ENCODE results near the gene TMED7.
A peak's percentile ranks its signal among the peaks of the same experiment; 100 is the strongest.

Gene TMED7

DNA sequence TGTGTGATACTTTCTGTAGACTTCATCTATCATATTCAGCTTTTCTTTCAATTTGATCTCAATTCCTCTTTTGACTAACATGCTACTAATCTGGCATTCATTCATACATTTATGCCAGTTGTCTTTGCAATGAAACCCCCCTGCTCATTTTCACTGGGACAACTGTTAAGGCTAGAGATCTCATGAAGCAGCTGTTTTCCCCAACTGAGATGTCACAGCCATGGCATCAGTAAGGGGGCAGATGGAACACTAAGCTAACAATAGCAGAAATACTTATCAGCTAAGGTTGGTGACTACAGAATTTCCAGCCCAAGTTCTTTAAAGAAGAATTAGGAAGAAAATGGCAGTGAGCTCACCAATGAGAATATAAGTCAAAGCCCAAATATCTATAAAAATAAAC lies 9.4 kb downstream of the TMED7 start:
- TF ChIP-seq, protein P1, sequence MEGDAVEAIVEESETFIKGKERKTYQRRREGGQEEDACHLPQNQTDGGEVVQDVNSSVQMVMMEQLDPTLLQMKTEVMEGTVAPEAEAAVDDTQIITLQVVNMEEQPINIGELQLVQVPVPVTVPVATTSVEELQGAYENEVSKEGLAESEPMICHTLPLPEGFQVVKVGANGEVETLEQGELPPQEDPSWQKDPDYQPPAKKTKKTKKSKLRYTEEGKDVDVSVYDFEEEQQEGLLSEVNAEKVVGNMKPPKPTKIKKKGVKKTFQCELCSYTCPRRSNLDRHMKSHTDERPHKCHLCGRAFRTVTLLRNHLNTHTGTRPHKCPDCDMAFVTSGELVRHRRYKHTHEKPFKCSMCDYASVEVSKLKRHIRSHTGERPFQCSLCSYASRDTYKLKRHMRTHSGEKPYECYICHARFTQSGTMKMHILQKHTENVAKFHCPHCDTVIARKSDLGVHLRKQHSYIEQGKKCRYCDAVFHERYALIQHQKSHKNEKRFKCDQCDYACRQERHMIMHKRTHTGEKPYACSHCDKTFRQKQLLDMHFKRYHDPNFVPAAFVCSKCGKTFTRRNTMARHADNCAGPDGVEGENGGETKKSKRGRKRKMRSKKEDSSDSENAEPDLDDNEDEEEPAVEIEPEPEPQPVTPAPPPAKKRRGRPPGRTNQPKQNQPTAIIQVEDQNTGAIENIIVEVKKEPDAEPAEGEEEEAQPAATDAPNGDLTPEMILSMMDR (IDR thresholded peaks at IDR 0.05; ENCODE audit: insufficient read depth, low read depth, low read length, missing control alignments): no peak
- DNase-seq (ENCODE audit: low read depth): no peak
- no peak overlapping the region for H3K4me3 ChIP-seq (ENCODE audit: low read length)

GRCh38 chr5:115611873-115612272 lies 14.0 kb downstream of the TMED7 start:
- TF ChIP-seq, protein P1 (IDR thresholded peaks at IDR 0.05; ENCODE audit: insufficient read depth, low read depth, low read length, missing control alignments): no peak
- no peak overlapping the region for H3K4me3 ChIP-seq (ENCODE audit: low read length)
- DNase-seq (ENCODE audit: low read depth): no peak

DNA sequence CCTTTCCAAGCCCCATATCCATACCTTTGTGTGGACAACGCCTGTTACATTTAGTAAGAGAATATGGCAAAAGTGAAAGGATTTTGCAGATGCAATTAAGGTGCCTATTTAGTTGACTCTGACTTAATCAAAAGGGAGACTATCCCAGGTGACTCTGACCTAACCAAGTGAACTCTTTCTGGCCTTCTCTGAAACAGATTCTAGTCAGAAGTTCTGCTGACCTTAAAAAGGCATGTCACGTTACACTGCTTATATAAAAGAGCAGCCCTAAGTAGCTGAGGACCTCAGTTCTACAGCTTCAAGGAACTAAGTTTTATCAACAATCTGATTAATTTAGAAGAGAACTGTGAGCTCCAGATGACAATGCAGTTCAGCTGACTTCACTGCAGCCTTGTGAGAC lies 17.9 kb downstream of the TMED7 start:
- H3K4me3 ChIP-seq (ENCODE audit: low read length): no peak overlapping the region
- DNase-seq (ENCODE audit: low read depth): no peak
- TF ChIP-seq, protein P1 (IDR thresholded peaks at IDR 0.05; ENCODE audit: insufficient read depth, low read depth, low read length, missing control alignments): no peak

DNA sequence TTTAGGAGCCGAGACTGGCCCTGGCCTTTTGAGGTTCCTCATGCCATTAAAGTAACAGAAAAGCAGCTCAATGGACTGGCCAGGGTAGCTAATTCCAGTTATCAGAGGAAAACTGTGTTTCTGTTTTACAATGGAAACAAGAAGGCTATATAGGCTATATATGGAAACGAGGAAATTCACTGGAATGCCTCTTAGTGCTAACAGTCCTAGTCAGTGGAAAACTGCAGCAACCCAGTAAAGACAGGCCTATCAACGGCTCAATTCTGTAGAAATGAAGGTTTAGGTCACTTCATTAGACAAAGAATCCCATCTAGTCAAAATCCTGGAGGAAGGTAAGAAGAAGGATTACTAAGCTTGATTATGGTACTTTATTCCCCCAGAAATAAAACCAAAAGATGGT lies 20.4 kb downstream of the TMED7 start:
- H3K4me3 ChIP-seq (ENCODE audit: low read length): no peak overlapping the region
- TF ChIP-seq, protein P1 (IDR thresholded peaks at IDR 0.05; ENCODE audit: insufficient read depth, low read depth, low read length, missing control alignments): no peak
- DNase-seq (ENCODE audit: low read depth): no peak

- TF ChIP-seq, protein P1 (IDR thresholded peaks at IDR 0.05; ENCODE audit: insufficient read depth, low read depth, low read length, missing control alignments): no peak
- DNase-seq (ENCODE audit: low read depth): no peak
- H3K4me3 ChIP-seq (ENCODE audit: low read length): peak overlapping the region; percentile 47
Measured at GRCh38 chr5:115602591-115603125, 23.2 kb downstream of the TMED7 start.

DNA sequence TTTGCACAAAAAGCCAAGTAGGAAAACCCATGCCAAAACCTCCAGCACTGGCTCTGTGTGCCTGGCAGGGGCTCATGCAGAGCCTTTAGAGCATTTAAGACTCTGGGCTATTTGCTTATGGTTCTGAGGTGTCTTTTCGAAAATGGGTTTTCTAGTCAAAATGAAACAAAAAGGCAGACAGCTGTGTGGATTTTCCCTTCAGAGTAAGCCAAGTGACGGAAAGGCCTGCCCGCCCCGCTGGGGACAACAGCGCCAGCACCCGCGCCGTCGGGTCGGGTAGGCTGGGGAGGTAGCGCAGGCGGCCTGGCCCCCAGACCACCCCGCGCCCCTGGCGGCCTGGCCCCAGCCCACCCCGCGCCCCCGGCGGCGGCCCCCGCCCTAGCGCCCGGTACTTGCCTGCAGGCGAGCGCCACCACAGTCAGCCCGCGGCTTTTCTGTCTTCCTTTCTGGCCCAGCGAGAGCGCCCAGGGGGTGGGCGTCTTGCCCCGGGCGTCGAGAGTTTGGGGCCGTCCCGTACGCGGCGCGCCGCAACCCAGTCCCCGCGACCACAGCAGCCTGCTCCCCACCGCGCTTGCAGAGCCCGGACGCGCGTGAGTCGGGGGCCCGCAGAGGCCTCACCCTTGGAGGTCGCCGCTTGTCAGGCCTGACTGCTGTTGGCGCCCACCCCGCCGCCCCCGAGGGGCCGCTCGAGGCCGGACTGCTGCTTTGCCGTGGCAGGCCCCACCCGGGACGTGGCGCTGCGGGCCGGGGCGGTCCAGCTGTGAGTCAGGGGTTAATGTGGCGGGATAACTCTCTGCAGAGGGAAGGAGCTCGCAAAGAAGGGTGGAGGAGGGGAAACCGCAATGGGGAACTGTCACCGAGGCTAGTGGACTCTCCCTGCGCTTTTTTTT lies 23.9 kb downstream of the TMED7 start, which contains the start of gene TICAM2:
Gene TICAM2, minus strand, starts transcription at position 779 of the 890 bp plus-strand sequence. CDS start 21,223 bp downstream, outside the sequence.
- DNase-seq (ENCODE audit: low read depth): peak; percentile 38
- peak within 1 kb of the TSS; percentile 47 for H3K4me3 ChIP-seq (ENCODE audit: low read length)
- TF ChIP-seq, protein P1 (IDR thresholded peaks at IDR 0.05; ENCODE audit: insufficient read depth, low read depth, low read length, missing control alignments): no peak
